ENCODE results near the gene TNRC18. TPM values are rescaled to one million over a fixed set of nuclear protein-coding genes. Genes with fewer than 3 reads are reported as not detected.

TNRC18 gene
- total RNA-seq, 2 experiments from 2014 or later = 12.2 to 64.2 TPM

Other genes with a start within 250 kb of the TNRC18 start
- gene WIPI2, start 233.6 kb downstream of the TNRC18 start, total RNA-seq (2014; rRNA removed; shearing (Covaris generic)) = 37.1 and 51.5 TPM in 2 replicates
- 63.6 and 74.3 TPM in 2 replicates for gene WIPI2, start 233.6 kb downstream of the TNRC18 start, total RNA-seq (2022)
- 0.06 TPM in 1 of 2 replicates, not detected in the other for gene SLC29A4, start 140.9 kb downstream of the TNRC18 start, total RNA-seq (2014; rRNA removed; shearing (Covaris generic))
- gene SLC29A4, start 140.9 kb downstream of the TNRC18 start, total RNA-seq (2022) = 0.44 and 0.67 TPM in 2 replicates
- gene FBXL18, start 90.0 kb upstream of the TNRC18 start, total RNA-seq (2014; rRNA removed; shearing (Covaris generic)) = 8.0 and 9.4 TPM in 2 replicates
- gene FBXL18, start 90.0 kb upstream of the TNRC18 start, total RNA-seq (2022) = 25.5 and 28.7 TPM in 2 replicates
- 1,491 and 1,906 TPM in 2 replicates for gene ACTB, start 106.8 kb upstream of the TNRC18 start, total RNA-seq (2014; rRNA removed; shearing (Covaris generic))
- gene ACTB, start 106.8 kb upstream of the TNRC18 start, total RNA-seq (2022) = 3,189 and 3,571 TPM in 2 replicates
- 0.10 TPM in 1 of 2 replicates, not detected in the other for gene FSCN1, start 169.0 kb upstream of the TNRC18 start, total RNA-seq (2014; rRNA removed; shearing (Covaris generic))
- gene FSCN1, start 169.0 kb upstream of the TNRC18 start, total RNA-seq (2022) = 0.19 TPM in 1 of 2 replicates, not detected in the other